B cell (primary cell): ENCODE results near the gene ZFP90.

Source experiments
- EZH2 ChIP-seq: IDR thresholded peaks from 2 replicates; pipeline ENCODE4 v1.6.1; 2012; ENCODE audit warnings: borderline replicate concordance, low read depth, mild to moderate bottlenecking, moderate library complexity, low read length; ENCODE audit not compliant: insufficient read depth, poor library complexity, severe bottlenecking
- TF ChIP-seq, protein P1 (sequence below): fragments of 200-600 bp; IDR thresholded peaks from one replicate; pipeline ENCODE4 v1.8.0; 2022; ENCODE audit warnings: antibody characterized with exemption, mild to moderate bottlenecking

DNA sequence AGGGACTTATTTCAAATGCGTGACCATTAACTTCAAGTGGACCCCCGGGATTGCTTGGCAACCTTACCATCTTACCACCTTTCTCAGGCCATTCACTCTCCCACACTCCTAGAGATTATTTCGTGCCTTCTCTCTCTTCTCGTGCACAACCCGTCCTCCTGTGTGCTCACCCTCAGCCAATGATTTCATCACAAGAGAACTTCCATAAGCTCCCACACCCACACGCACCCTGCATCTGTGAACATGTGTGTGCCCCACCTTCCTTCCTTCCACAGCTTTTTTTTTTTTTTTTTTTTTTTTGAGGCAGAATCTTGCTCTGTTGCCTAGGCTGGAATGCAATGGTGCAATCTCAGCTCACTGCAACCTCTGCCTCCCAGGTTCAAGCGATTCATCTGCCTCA lies 78.6 kb downstream of the ZFP90 start:
- TF ChIP-seq, protein P1, sequence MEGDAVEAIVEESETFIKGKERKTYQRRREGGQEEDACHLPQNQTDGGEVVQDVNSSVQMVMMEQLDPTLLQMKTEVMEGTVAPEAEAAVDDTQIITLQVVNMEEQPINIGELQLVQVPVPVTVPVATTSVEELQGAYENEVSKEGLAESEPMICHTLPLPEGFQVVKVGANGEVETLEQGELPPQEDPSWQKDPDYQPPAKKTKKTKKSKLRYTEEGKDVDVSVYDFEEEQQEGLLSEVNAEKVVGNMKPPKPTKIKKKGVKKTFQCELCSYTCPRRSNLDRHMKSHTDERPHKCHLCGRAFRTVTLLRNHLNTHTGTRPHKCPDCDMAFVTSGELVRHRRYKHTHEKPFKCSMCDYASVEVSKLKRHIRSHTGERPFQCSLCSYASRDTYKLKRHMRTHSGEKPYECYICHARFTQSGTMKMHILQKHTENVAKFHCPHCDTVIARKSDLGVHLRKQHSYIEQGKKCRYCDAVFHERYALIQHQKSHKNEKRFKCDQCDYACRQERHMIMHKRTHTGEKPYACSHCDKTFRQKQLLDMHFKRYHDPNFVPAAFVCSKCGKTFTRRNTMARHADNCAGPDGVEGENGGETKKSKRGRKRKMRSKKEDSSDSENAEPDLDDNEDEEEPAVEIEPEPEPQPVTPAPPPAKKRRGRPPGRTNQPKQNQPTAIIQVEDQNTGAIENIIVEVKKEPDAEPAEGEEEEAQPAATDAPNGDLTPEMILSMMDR: no peak
- TF ChIP-seq EZH2: no peak
